GM21619 (cell line): Measurements from ENCODE around the gene G6PD.

Source experiments
- ATAC-seq: cut with Tn5 transposase; IDR thresholded peaks from one replicate; pipeline ENCODE4 v1.9.1; 2021; ENCODE audit not compliant: unreplicated experiment

Gene G6PD

GRCh38 chrX:154488336-154489075, 58.1 kb downstream of the G6PD start:
- no peak for ATAC-seq

- no peak for ATAC-seq
These were observed 58.9 kb downstream of the G6PD start for GRCh38 chrX:154487518-154488290.

GRCh38 chrX:154486396-154487207, 60.0 kb downstream of the G6PD start, which contains the start of gene UBL4A:
UBL4A (minus strand) TSS chrX:154486615; CDS start chrX:154486584, 31 bp downstream.
- no peak for ATAC-seq

- no peak for ATAC-seq
These were observed 60.6 kb downstream of the G6PD start for GRCh38 chrX:154486052-154486395.

GRCh38 chrX:154485150-154486051, 61.2 kb downstream of the G6PD start:
- ATAC-seq, result no peak

GRCh38 chrX:154484255-154485149, 62.1 kb downstream of the G6PD start:
- ATAC-seq, result no peak

GRCh38 chrX:154483325-154483724, 63.3 kb downstream of the G6PD start:
- no peak for ATAC-seq

GRCh38 chrX:154482786-154483185, 63.9 kb downstream of the G6PD start:
- ATAC-seq, result no peak

- no peak for ATAC-seq
These were observed 64.6 kb downstream of the G6PD start for GRCh38 chrX:154481911-154482601.
